ENCODE measurements around the gene WDR46. TPM values are rescaled to one million over a fixed set of nuclear protein-coding genes. Genes with fewer than 3 reads are reported as not detected.
A peak's percentile ranks its signal among the peaks of the same experiment; 100 is the strongest.

WDR46 gene
- polyA plus RNA-seq, 3 donors = 33.3 to 41.0 (median 37.3) TPM

GRCh38 chr6:33297956-33298772 is 9.1 kb upstream of the WDR46 start:
- no peak for TF ChIP-seq CTCF (IDR thresholded peaks at IDR 0.05)
- Histone ChIP-seq H3K4me2 (replicated peaks; ENCODE audit: extremely low read depth, low read length, poor library complexity, severe bottlenecking) (peak overlapping the region; percentile 99), H3K79me2 (ENCODE audit: insufficient read depth, low read length) (peaks cover 78% of the 10 kb centered on the region), H3K4me1 (ENCODE audit: control insufficient read depth in 1 of 2, insufficient read depth in 2 of 2, low read length in 2 of 2) (peaks cover 34 to 36% of the 10 kb centered on the region in 2 donors), H4K20me1 (ENCODE audit: insufficient read depth, low read length) (peaks cover 74% of the 10 kb centered on the region), H3K27me3 (ENCODE audit: control insufficient read depth in 2 of 2, insufficient read depth in 2 of 2, low read length in 2 of 2) (no peaks in the 10 kb centered on the region), H3K36me3 (replicated peaks in 1 of 2; ENCODE audit: control insufficient read depth in 1 of 2, insufficient read depth in 2 of 2, low read length in 2 of 2) (peaks cover 40 to 62% of the 10 kb centered on the region in 2 donors), H3K9ac (ENCODE audit: insufficient read depth, low read length, poor library complexity, severe bottlenecking) (peak overlapping the region; percentile 78), H2AFZ (ENCODE audit: insufficient read depth, low read depth, low read length, poor library complexity, severe bottlenecking) (peak overlapping the region; percentile 53), H3K9me3 (replicated peaks in 1 of 2; ENCODE audit: control insufficient read depth in 1 of 2, insufficient read depth in 1 of 2, low read length in 2 of 2) (no peaks in the 10 kb centered on the region), H3K4me3 (replicated peaks in 1 of 3; ENCODE audit: low read depth in 2 of 3, low read length in 3 of 3) (peak overlapping the region; percentile 75 to 95 (median 83)), H3K27ac (ENCODE audit: low read depth in 1 of 2, low read length in 2 of 2) (peak overlapping the region; percentile 94 to 98)
- Mint-ChIP-seq H3K27ac (peak overlapping the region; percentile 98 to 100 (median 100)), H3K36me3 (peaks cover 40 to 61% of the 10 kb centered on the region in 2 donors), H3K9me3 (peaks cover 0 to 6% (median 0%) of the 10 kb centered on the region in 7 donors), H3K4me1 (peaks cover 44% of the 10 kb centered on the region), H3K27me3 (ENCODE audit: low read depth in 3 of 3) (peaks cover 0 to 3% (median 0%) of the 10 kb centered on the region in 3 donors), H3K4me3 (peak overlapping the region; percentile 100)
- intact Hi-C loops (cut with micrococcal nuclease) = loop anchor here (2.0 to 10.0 kb wide), 3 partner anchors 96 to 97 kb away; partner anchors contain the start of genes RXRB (in 2 of the 2), SLC39A7 (in 2 of the 2), HSD17B8 (in 1 of the 2) and KIFC1 (in 1 of the 2)
- WGBS (ENCODE audit: insufficient coverage) = under 1% methylated on average over 19 of the region's 42 CpGs
- peak; percentile 82 to 85 (median 82) for DNase-seq

GRCh38 chr6:33297406-33297955 is 8.4 kb upstream of the WDR46 start:
- H3K27ac ChIP-seq (ENCODE audit: low read depth in 1 of 2, low read length in 2 of 2) = peak overlapping the region; percentile 94 to 98
- Mint-ChIP-seq H3K27me3 (ENCODE audit: low read depth in 3 of 3) (peaks cover 0 to 3% (median 0%) of the 10 kb centered on the region in 3 donors), H3K36me3 (peaks cover 47 to 61% of the 10 kb centered on the region in 2 donors), H3K4me1 (peaks cover 44% of the 10 kb centered on the region), H3K27ac (peak overlapping the region; percentile 88 to 100 (median 100)), H3K4me3 (peak overlapping the region; percentile 100), H3K9me3 (peaks cover 0 to 6% (median 0%) of the 10 kb centered on the region in 7 donors)
- H3K79me2 ChIP-seq (ENCODE audit: insufficient read depth, low read length) = peaks cover 72% of the 10 kb centered on the region
- peak overlapping the region; percentile 99 for H3K4me2 ChIP-seq (replicated peaks; ENCODE audit: extremely low read depth, low read length, poor library complexity, severe bottlenecking)
- H3K4me1 ChIP-seq (ENCODE audit: control insufficient read depth in 1 of 2, insufficient read depth in 2 of 2, low read length in 2 of 2) = peaks cover 34 to 36% of the 10 kb centered on the region in 2 donors
- peaks cover 46 to 62% of the 10 kb centered on the region in 2 donors for H3K36me3 ChIP-seq (replicated peaks in 1 of 2; ENCODE audit: control insufficient read depth in 1 of 2, insufficient read depth in 2 of 2, low read length in 2 of 2)
- no peak for TF ChIP-seq CTCF (IDR thresholded peaks at IDR 0.05)
- intact Hi-C loops (cut with micrococcal nuclease) = loop anchor here (5.0 to 10.0 kb wide), 2 partner anchors 95 to 97 kb away; partner anchors contain the start of genes HSD17B8 (in 1 of the 2), KIFC1 (in 1 of the 2), RXRB (in 1 of the 2) and SLC39A7 (in 1 of the 2)
- H2AFZ ChIP-seq (ENCODE audit: insufficient read depth, low read depth, low read length, poor library complexity, severe bottlenecking) = peak overlapping the region; percentile 50
- no peaks in the 10 kb centered on the region for H3K9me3 ChIP-seq (replicated peaks in 1 of 2; ENCODE audit: control insufficient read depth in 1 of 2, insufficient read depth in 1 of 2, low read length in 2 of 2)
- H3K4me3 ChIP-seq (replicated peaks in 1 of 3; ENCODE audit: low read depth in 2 of 3, low read length in 3 of 3) = peak overlapping the region; percentile 75 to 95 (median 83)
- no peaks in the 10 kb centered on the region for H3K27me3 ChIP-seq (ENCODE audit: control insufficient read depth in 2 of 2, insufficient read depth in 2 of 2, low read length in 2 of 2)
- peak overlapping the region; percentile 78 for H3K9ac ChIP-seq (ENCODE audit: insufficient read depth, low read length, poor library complexity, severe bottlenecking)
- 2% methylated on average over 11 of the region's 16 CpGs for WGBS (ENCODE audit: insufficient coverage)
- peak in 2 of 3 donors; percentile 15 to 25 for DNase-seq
- H4K20me1 ChIP-seq (ENCODE audit: insufficient read depth, low read length) = peaks cover 75% of the 10 kb centered on the region
